Ishikawa (cell line): ENCODE measurements around the gene KRT81.
"Not testable (repeated sequence)": the region's sequence is repeated elsewhere in the genome, so short reads cannot be mapped to it uniquely, and the experiment has no call there.

ENCODE experiments used
- EGR1 ChIP-seq: IDR thresholded peaks from 2 replicates; pipeline ENCODE4 v1.6.1; 2012
- REST ChIP-seq: IDR thresholded peaks from 2 replicates; pipeline ENCODE4 v1.6.1; 2012; ENCODE audit warnings: low read depth, mild to moderate bottlenecking
- TAF1 ChIP-seq: IDR thresholded peaks from 2 replicates; pipeline ENCODE4 v1.6.1; 2012; ENCODE audit warnings: low read depth, mild to moderate bottlenecking
- TF ChIP-seq, protein P1 (sequence below): IDR thresholded peaks from 2 replicates; pipeline ENCODE4 v1.6.1; 2012

- TF ChIP-seq TAF1, EGR1, REST: not testable (repeated sequence)
- TF ChIP-seq, protein P1, sequence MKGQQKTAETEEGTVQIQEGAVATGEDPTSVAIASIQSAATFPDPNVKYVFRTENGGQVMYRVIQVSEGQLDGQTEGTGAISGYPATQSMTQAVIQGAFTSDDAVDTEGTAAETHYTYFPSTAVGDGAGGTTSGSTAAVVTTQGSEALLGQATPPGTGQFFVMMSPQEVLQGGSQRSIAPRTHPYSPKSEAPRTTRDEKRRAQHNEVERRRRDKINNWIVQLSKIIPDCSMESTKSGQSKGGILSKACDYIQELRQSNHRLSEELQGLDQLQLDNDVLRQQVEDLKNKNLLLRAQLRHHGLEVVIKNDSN, result not testable (repeated sequence)
These were observed 39.1 kb downstream of the KRT81 start for GRCh38 chr12:52252175-52252615.
